ENCODE measurements around the gene ZCCHC9.
"Not testable (repeated sequence)": the region's sequence is repeated elsewhere in the genome, so short reads cannot be mapped to it uniquely, and the experiment has no call there.

Gene ZCCHC9

DNA sequence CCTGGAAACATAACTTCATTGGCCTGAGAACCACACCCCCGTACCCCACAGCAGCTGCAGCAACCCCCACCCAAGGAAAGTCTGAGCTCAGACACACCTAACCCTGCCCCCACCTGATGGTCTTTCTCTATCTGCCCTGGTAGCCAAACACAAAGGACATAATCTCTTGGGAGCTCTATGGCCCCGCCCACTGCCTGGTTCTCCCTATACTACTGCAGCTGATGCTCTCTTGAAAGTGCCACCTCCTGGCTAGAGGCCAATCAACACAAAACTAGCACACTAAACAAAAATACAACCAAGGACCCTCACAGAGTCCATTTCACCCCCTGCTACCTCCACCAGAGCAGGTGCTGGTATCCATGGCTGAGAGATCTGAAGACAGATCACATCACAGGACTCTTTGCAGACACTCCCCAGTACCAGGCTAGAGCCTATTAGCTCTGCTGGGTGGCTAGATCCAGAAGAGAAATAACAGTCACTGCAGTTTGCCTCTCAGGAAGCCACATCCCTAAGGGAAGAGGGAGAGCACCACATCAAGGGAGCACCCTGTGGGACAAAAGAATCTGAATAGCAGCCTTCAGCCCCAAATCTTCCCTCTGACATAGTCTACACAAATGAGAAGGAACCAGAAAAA lies 30.9 kb upstream of the ZCCHC9 start:
- peaks cover 31% of the 10 kb centered on the region for H3K79me2 ChIP-seq (ENCODE audit: control insufficient read depth, insufficient read depth, low read length, unreplicated experiment)
- not testable (repeated sequence) for H3K27me3 ChIP-seq (ENCODE audit: insufficient read depth, low read length)

GRCh38 chr5:81283976-81284375 lies 17.4 kb upstream of the ZCCHC9 start:
- Histone ChIP-seq H3K27me3 (ENCODE audit: insufficient read depth, low read length) (no peaks in the 10 kb centered on the region), H3K4me1 (ENCODE audit: control insufficient read depth, insufficient read depth, low read length, unreplicated experiment) (no peaks in the 10 kb centered on the region), H3K79me2 (ENCODE audit: control insufficient read depth, insufficient read depth, low read length, unreplicated experiment) (peaks cover 11% of the 10 kb centered on the region), H3K27ac (ENCODE audit: low read depth, low read length) (no peak overlapping the region), H2AFZ (ENCODE audit: low read length, unreplicated experiment) (no peak overlapping the region), H3K4me3 (ENCODE audit: low read depth, low read length) (no peak overlapping the region), H3K36me3 (ENCODE audit: insufficient read depth, low read length) (no peaks in the 10 kb centered on the region)

More for the DNA sequence above, 30.9 kb upstream of the ZCCHC9 start:
- H3K27ac ChIP-seq (ENCODE audit: low read depth, low read length); H3K4me3 ChIP-seq (ENCODE audit: low read depth, low read length); H2AFZ ChIP-seq (ENCODE audit: low read length, unreplicated experiment); H3K36me3 ChIP-seq (ENCODE audit: insufficient read depth, low read length): not testable (repeated sequence)
- H3K4me1 ChIP-seq (ENCODE audit: control insufficient read depth, insufficient read depth, low read length, unreplicated experiment): peaks cover 23% of the 10 kb centered on the region

DNA sequence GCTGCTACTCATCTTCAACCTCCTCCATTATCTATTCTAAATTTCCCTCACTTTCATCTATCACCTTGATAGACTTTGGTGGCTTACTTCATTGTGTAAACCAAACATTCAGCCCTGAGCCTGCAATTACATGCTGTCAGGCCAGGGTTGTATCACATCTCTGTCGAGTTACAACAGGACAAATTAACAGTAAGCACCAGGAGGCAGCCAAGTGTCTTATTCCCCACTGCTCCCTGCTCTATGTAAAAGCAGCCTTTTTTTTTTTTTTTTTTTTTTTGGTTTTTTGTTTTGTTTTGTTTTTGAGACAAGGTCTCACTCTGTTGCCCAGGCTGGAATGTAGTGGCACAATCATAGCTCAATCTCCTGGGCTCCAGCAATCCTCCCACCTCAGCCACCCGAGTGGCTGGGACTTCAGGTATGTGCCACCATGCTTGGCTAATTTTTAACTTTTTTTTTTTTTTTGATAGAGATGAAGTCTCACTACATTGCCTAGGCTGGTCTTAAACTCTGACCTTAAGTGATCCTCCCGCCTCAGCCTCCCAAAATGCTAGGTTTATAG lies 15.2 kb upstream of the ZCCHC9 start:
- Histone ChIP-seq H3K4me3 (ENCODE audit: low read depth, low read length) (no peak overlapping the region), H3K27ac (ENCODE audit: low read depth, low read length) (no peak overlapping the region), H2AFZ (ENCODE audit: low read length, unreplicated experiment) (no peak overlapping the region), H3K79me2 (ENCODE audit: control insufficient read depth, insufficient read depth, low read length, unreplicated experiment) (peaks cover 27% of the 10 kb centered on the region), H3K36me3 (ENCODE audit: insufficient read depth, low read length) (no peaks in the 10 kb centered on the region), H3K27me3 (ENCODE audit: insufficient read depth, low read length) (no peaks in the 10 kb centered on the region), H3K4me1 (ENCODE audit: control insufficient read depth, insufficient read depth, low read length, unreplicated experiment) (no peaks in the 10 kb centered on the region)

GRCh38 chr5:81288021-81288433 lies 13.4 kb upstream of the ZCCHC9 start:
- Histone ChIP-seq H3K79me2 (ENCODE audit: control insufficient read depth, insufficient read depth, low read length, unreplicated experiment) (peaks cover 36% of the 10 kb centered on the region), H3K27ac (ENCODE audit: low read depth, low read length) (no peak overlapping the region), H3K27me3 (ENCODE audit: insufficient read depth, low read length) (no peaks in the 10 kb centered on the region), H3K4me1 (ENCODE audit: control insufficient read depth, insufficient read depth, low read length, unreplicated experiment) (no peaks in the 10 kb centered on the region), H3K36me3 (ENCODE audit: insufficient read depth, low read length) (peaks cover 8% of the 10 kb centered on the region; the same call in 1 of the 2 replicates), H3K4me3 (ENCODE audit: low read depth, low read length) (no peak overlapping the region), H2AFZ (ENCODE audit: low read length, unreplicated experiment) (no peak overlapping the region)

- Histone ChIP-seq H2AFZ (ENCODE audit: low read length, unreplicated experiment) (no peak overlapping the region), H3K79me2 (ENCODE audit: control insufficient read depth, insufficient read depth, low read length, unreplicated experiment) (peaks cover 43% of the 10 kb centered on the region), H3K27me3 (ENCODE audit: insufficient read depth, low read length) (no peaks in the 10 kb centered on the region), H3K4me1 (ENCODE audit: control insufficient read depth, insufficient read depth, low read length, unreplicated experiment) (no peaks in the 10 kb centered on the region), H3K27ac (ENCODE audit: low read depth, low read length) (no peak overlapping the region), H3K36me3 (ENCODE audit: insufficient read depth, low read length) (peaks cover 15% of the 10 kb centered on the region), H3K4me3 (ENCODE audit: low read depth, low read length) (no peak overlapping the region)
Measured at GRCh38 chr5:81290146-81290545, 11.2 kb upstream of the ZCCHC9 start.

GRCh38 chr5:81292130-81292529 lies 9.3 kb upstream of the ZCCHC9 start:
- Histone ChIP-seq H3K79me2 (ENCODE audit: control insufficient read depth, insufficient read depth, low read length, unreplicated experiment) (peaks cover 43% of the 10 kb centered on the region), H3K36me3 (ENCODE audit: insufficient read depth, low read length) (peaks cover 15% of the 10 kb centered on the region), H2AFZ (ENCODE audit: low read length, unreplicated experiment) (no peak overlapping the region), H3K4me3 (ENCODE audit: low read depth, low read length) (no peak overlapping the region), H3K27me3 (ENCODE audit: insufficient read depth, low read length) (no peaks in the 10 kb centered on the region), H3K4me1 (ENCODE audit: control insufficient read depth, insufficient read depth, low read length, unreplicated experiment) (no peaks in the 10 kb centered on the region), H3K27ac (ENCODE audit: low read depth, low read length) (no peak overlapping the region)

GRCh38 chr5:81294021-81294420 lies 7.4 kb upstream of the ZCCHC9 start:
- not testable (repeated sequence) for H3K27ac ChIP-seq (ENCODE audit: low read depth, low read length); H3K27me3 ChIP-seq (ENCODE audit: insufficient read depth, low read length)
- H3K36me3 ChIP-seq (ENCODE audit: insufficient read depth, low read length): peaks cover 15% of the 10 kb centered on the region

GRCh38 chr5:81297531-81297930 lies 3.9 kb upstream of the ZCCHC9 start:
- Histone ChIP-seq H3K27ac (ENCODE audit: low read depth, low read length) (no peak overlapping the region), H3K4me3 (ENCODE audit: low read depth, low read length) (no peak overlapping the region), H3K79me2 (ENCODE audit: control insufficient read depth, insufficient read depth, low read length, unreplicated experiment) (peaks cover 36% of the 10 kb centered on the region), H3K36me3 (ENCODE audit: insufficient read depth, low read length) (peaks cover 7% of the 10 kb centered on the region), H2AFZ (ENCODE audit: low read length, unreplicated experiment) (no peak overlapping the region), H3K27me3 (ENCODE audit: insufficient read depth, low read length) (no peaks in the 10 kb centered on the region), H3K4me1 (ENCODE audit: control insufficient read depth, insufficient read depth, low read length, unreplicated experiment) (peaks cover 16% of the 10 kb centered on the region)

More at GRCh38 chr5:81294021-81294420, 7.4 kb upstream of the ZCCHC9 start:
- not testable (repeated sequence) for H3K4me3 ChIP-seq (ENCODE audit: low read depth, low read length); H2AFZ ChIP-seq (ENCODE audit: low read length, unreplicated experiment); H3K4me1 ChIP-seq (ENCODE audit: control insufficient read depth, insufficient read depth, low read length, unreplicated experiment)
- H3K79me2 ChIP-seq (ENCODE audit: control insufficient read depth, insufficient read depth, low read length, unreplicated experiment): peaks cover 39% of the 10 kb centered on the region

- Histone ChIP-seq H3K27ac (ENCODE audit: low read depth, low read length) (peak overlapping the region; percentile 77), H2AFZ (ENCODE audit: low read length, unreplicated experiment) (peak overlapping the region; percentile 94), H3K79me2 (ENCODE audit: control insufficient read depth, insufficient read depth, low read length, unreplicated experiment) (peaks cover 57% of the 10 kb centered on the region), H3K36me3 (ENCODE audit: insufficient read depth, low read length) (peaks cover 8% of the 10 kb centered on the region; the same call in 1 of the 2 replicates), H3K4me3 (ENCODE audit: low read depth, low read length) (peak overlapping the region; percentile 88), H3K27me3 (ENCODE audit: insufficient read depth, low read length) (no peaks in the 10 kb centered on the region), H3K4me1 (ENCODE audit: control insufficient read depth, insufficient read depth, low read length, unreplicated experiment) (peaks cover 26% of the 10 kb centered on the region)
Measured at GRCh38 chr5:81300921-81301270, 491 bp upstream of the ZCCHC9 start.

DNA sequence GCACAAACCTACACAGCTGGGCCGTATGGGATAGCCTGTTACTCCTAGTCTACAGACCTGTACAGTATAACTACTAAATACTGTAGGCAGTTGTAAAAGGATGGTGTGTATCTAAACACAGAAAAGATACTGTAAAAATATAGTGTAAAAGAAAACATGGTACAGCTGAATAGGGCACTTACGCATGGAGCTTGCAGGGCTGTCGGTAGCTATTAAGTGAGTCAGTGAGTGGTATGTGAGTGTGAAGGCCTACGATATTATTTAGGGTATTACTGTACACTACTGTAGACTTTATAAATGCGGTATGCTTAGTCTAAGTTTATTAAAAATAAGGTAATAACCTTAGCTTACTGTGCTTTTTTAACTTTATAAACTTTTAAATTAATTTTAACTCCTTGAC lies 1.2 kb downstream of the ZCCHC9 start:
- H3K27me3 ChIP-seq (ENCODE audit: insufficient read depth, low read length): no peaks in the 10 kb centered on the region
- H3K27ac ChIP-seq (ENCODE audit: low read depth, low read length): no peak overlapping the region; the same call in 1 of the 2 replicates
- H2AFZ ChIP-seq (ENCODE audit: low read length, unreplicated experiment): no peak overlapping the region
- H3K4me3 ChIP-seq (ENCODE audit: low read depth, low read length): peak overlapping the region; percentile 88
- peaks cover 63% of the 10 kb centered on the region for H3K79me2 ChIP-seq (ENCODE audit: control insufficient read depth, insufficient read depth, low read length, unreplicated experiment)
- peaks cover 26% of the 10 kb centered on the region for H3K4me1 ChIP-seq (ENCODE audit: control insufficient read depth, insufficient read depth, low read length, unreplicated experiment)
- peaks cover 8% of the 10 kb centered on the region; the same call in 1 of the 2 replicates for H3K36me3 ChIP-seq (ENCODE audit: insufficient read depth, low read length)

DNA sequence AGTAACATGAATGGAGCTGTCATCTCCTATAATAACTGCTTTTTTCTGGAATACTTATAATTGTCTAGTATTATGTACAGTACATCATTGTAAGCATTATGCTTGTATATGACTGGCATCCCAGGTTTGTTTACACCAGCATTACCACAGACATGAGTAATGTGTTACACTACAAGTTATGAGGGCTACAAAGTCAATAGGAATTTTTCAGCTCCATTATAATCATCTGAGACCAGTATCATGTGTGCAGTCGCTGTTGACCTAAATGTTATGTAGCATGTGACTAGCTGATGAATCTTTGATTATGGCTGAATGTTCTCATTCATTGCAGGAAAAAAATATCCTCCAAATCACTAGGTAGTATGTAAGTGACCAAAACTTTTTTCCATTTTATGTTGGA lies 2.2 kb downstream of the ZCCHC9 start:
- Histone ChIP-seq H3K4me3 (ENCODE audit: low read depth, low read length) (no peak overlapping the region; the same call in 1 of the 2 replicates), H3K36me3 (ENCODE audit: insufficient read depth, low read length) (peaks cover 8% of the 10 kb centered on the region; the same call in 1 of the 2 replicates), H3K27ac (ENCODE audit: low read depth, low read length) (peak overlapping the region; percentile 25; the same call in 1 of the 2 replicates), H2AFZ (ENCODE audit: low read length, unreplicated experiment) (no peak overlapping the region), H3K4me1 (ENCODE audit: control insufficient read depth, insufficient read depth, low read length, unreplicated experiment) (peaks cover 26% of the 10 kb centered on the region), H3K27me3 (ENCODE audit: insufficient read depth, low read length) (no peaks in the 10 kb centered on the region), H3K79me2 (ENCODE audit: control insufficient read depth, insufficient read depth, low read length, unreplicated experiment) (peaks cover 59% of the 10 kb centered on the region)

Data from ACC112 (cell line).